Heart left ventricle (tissue), 11 donors: ENCODE results near the gene SPATA22. TPM values are rescaled to one million over a fixed set of nuclear protein-coding genes. Genes with fewer than 3 reads are reported as not detected.

Experiments used
- polyA plus RNA-seq, 2 donors: library from polyadenylated mRNA; stranded (reverse); fragments of 200-250 nt; gene quantifications; one replicate each; pipeline ENCODE4 v1.2.3, GENCODE V29; 2013
- total RNA-seq, 9 donors: library from RNA; depleted of rRNA in 2 of 9; stranded (reverse); fragments of >200 nt in 2 of 9; fragmentation: NEBNext Ultra II Directional in 3 of 9; extraction: Animal tissue kit (Norgen Biotek cat#: 25700) in 3 of 9; gene quantifications; one replicate each; pipeline versions ENCODE4 v1.1.0 to v1.2.4, GENCODE V29; 2016 to 2023
- donor health status: ischemic (EF 13 %, LVEDD 7.1; RV severe dilation, severe dysfunction).
- donor health status: healthy with polysubstance abuse.
- donor health status: DM: no; HTN: yes; CAD: no.
- donor health status: DM: no; HTN: no; CAD: no.
- donor health status: ischemic (EF 25% LVEDD 5.7; RV mildly dilated, moderate dysfunction).
- donor health status: healthy.
- donor health status: DM: yes; HTN: yes; CAD: no.
- donor health status: PGD.
- donor health status: nonischemic (EF 23%, LVEDD 6.1; RV moderate dilation, normal function).

Gene SPATA22
- total and polyA plus RNA-seq, 11 donors: 0.16 to 0.72 (median 0.35) TPM; not detected in 5

Other genes with a start within 250 kb of the SPATA22 start
- gene OR3A1, start 173.5 kb downstream of the SPATA22 start, total RNA-seq: not detected
- gene OR3A1, start 173.5 kb downstream of the SPATA22 start, polyA plus RNA-seq: not detected
- under 1 TPM in 1 of 9 donors, not detected in 8; 0.35 TPM for gene OR3A2, start 85.5 kb downstream of the SPATA22 start, total RNA-seq
- gene OR3A2, start 85.5 kb downstream of the SPATA22 start, polyA plus RNA-seq: not detected
- gene OR1E1, start 73.4 kb downstream of the SPATA22 start, total RNA-seq: not detected
- not detected for gene OR1E1, start 73.4 kb downstream of the SPATA22 start, polyA plus RNA-seq
- not detected for gene OR3A3, start 60.4 kb downstream of the SPATA22 start, total RNA-seq
- gene OR3A3, start 60.4 kb downstream of the SPATA22 start, polyA plus RNA-seq: not detected
- under 1 TPM in 1 of 9 donors, not detected in 8; 0.52 TPM for gene OR1E2, start 38.0 kb downstream of the SPATA22 start, total RNA-seq
- gene OR1E2, start 38.0 kb downstream of the SPATA22 start, polyA plus RNA-seq: not detected
- 1 to 10 TPM in 6 of 9 donors, under 1 TPM in 3; 0.44 to 2.4 (median 1.3) TPM for gene ASPA, start 4.2 kb upstream of the SPATA22 start, total RNA-seq
- gene ASPA, start 4.2 kb upstream of the SPATA22 start, polyA plus RNA-seq: under 1 TPM; 0.26 to 0.88 TPM
- gene TRPV3, start 86.0 kb upstream of the SPATA22 start, total RNA-seq: 1 to 10 TPM in 4 of 9 donors, under 1 TPM in 4, not detected in 1; 0.25 to 1.7 (median 0.97) TPM
- gene TRPV3, start 86.0 kb upstream of the SPATA22 start, polyA plus RNA-seq: under 1 TPM; 0.32 to 0.65 TPM
- gene TRPV1, start 137.6 kb upstream of the SPATA22 start, total RNA-seq: 1 to 10 TPM; 2.0 to 4.5 (median 3.3) TPM
- 1 to 10 TPM; 1.9 to 4.9 TPM for gene TRPV1, start 137.6 kb upstream of the SPATA22 start, polyA plus RNA-seq
- 1 to 10 TPM; 2.5 to 7.3 (median 3.6) TPM for gene SHPK, start 164.4 kb upstream of the SPATA22 start, total RNA-seq
- 1 to 10 TPM; 2.9 to 3.7 TPM for gene SHPK, start 164.4 kb upstream of the SPATA22 start, polyA plus RNA-seq
- gene CTNS, start 164.9 kb upstream of the SPATA22 start, total RNA-seq: 10 to 100 TPM in 3 of 9 donors, 1 to 10 TPM in 6; 6.2 to 19.0 (median 8.7) TPM
- 10 to 100 TPM in 1 of 2 donors, 1 to 10 TPM in 1; 6.8 to 10.9 TPM for gene CTNS, start 164.9 kb upstream of the SPATA22 start, polyA plus RNA-seq
- 100 to 1,000 TPM; 122 to 291 (median 177) TPM for gene TAX1BP3, start 196.8 kb upstream of the SPATA22 start, total RNA-seq
- gene TAX1BP3, start 196.8 kb upstream of the SPATA22 start, polyA plus RNA-seq: 100 to 1,000 TPM; 131 to 203 TPM
- gene EMC6, start 197.0 kb upstream of the SPATA22 start, total RNA-seq: 10 to 100 TPM; 24.2 to 78.2 (median 51.9) TPM
- gene EMC6, start 197.0 kb upstream of the SPATA22 start, polyA plus RNA-seq: 100 to 1,000 TPM; 141 to 190 TPM
- 10 to 100 TPM in 6 of 9 donors, 1 to 10 TPM in 3; 5.4 to 66.4 (median 14.3) TPM for gene P2RX5, start 224.3 kb upstream of the SPATA22 start, total RNA-seq
- gene P2RX5, start 224.3 kb upstream of the SPATA22 start, polyA plus RNA-seq: 100 to 1,000 TPM in 1 of 2 donors, 10 to 100 TPM in 1; 13.1 to 108 TPM